ENCODE data around the gene TPSD1.

DNA sequence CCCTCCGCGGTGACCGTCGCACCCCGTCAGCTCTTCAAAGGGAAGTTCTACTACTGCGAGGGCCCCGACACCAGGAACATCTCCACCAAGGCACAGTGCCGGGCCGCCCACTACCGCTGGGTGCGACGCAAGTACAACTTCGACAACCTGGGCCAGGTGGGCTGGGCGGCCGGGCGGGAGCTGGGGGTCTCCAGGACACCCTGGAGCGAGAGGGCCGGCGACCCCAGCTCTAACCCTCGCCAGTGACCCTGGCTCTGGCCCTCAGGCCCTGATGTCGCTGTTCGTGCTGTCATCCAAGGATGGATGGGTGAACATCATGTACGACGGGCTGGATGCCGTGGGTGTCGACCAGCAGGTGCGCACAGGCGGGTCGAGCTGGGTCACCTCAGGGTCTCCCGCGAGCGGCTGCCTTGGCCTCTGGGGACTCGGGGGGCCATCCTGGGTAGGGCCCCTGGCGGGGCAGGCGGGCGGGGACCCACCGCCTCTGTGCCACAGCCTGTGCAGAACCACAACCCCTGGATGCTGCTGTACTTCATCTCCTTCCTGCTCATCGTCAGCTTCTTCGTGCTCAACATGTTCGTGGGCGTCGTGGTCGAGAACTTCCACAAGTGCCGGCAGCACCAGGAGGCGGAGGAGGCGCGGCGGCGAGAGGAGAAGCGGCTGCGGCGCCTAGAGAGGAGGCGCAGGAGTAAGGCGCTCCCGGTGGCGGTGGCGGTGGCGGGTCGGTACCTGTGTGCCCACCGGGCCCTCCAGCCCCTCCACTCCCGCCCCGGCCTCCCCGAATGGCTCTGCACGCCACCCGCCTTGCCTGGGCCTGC lies 44.2 kb upstream of the TPSD1 start:
- TF ChIP-seq, protein P1, sequence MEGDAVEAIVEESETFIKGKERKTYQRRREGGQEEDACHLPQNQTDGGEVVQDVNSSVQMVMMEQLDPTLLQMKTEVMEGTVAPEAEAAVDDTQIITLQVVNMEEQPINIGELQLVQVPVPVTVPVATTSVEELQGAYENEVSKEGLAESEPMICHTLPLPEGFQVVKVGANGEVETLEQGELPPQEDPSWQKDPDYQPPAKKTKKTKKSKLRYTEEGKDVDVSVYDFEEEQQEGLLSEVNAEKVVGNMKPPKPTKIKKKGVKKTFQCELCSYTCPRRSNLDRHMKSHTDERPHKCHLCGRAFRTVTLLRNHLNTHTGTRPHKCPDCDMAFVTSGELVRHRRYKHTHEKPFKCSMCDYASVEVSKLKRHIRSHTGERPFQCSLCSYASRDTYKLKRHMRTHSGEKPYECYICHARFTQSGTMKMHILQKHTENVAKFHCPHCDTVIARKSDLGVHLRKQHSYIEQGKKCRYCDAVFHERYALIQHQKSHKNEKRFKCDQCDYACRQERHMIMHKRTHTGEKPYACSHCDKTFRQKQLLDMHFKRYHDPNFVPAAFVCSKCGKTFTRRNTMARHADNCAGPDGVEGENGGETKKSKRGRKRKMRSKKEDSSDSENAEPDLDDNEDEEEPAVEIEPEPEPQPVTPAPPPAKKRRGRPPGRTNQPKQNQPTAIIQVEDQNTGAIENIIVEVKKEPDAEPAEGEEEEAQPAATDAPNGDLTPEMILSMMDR (IDR thresholded peaks at IDR 0.05) = no peak
- TF ChIP-seq EZH2 (IDR thresholded peaks at IDR 0.05; ENCODE audit: borderline replicate concordance, insufficient read depth, low read depth, low read length, poor library complexity, severe bottlenecking) = no peak
